Measurements from ENCODE around the gene TNRC6C. TPM values are rescaled to one million over a fixed set of nuclear protein-coding genes. Genes with fewer than 3 reads are reported as not detected.

TNRC6C gene
- total RNA-seq, 1 donor from 2014 or later, result 22.4 TPM

DNA sequence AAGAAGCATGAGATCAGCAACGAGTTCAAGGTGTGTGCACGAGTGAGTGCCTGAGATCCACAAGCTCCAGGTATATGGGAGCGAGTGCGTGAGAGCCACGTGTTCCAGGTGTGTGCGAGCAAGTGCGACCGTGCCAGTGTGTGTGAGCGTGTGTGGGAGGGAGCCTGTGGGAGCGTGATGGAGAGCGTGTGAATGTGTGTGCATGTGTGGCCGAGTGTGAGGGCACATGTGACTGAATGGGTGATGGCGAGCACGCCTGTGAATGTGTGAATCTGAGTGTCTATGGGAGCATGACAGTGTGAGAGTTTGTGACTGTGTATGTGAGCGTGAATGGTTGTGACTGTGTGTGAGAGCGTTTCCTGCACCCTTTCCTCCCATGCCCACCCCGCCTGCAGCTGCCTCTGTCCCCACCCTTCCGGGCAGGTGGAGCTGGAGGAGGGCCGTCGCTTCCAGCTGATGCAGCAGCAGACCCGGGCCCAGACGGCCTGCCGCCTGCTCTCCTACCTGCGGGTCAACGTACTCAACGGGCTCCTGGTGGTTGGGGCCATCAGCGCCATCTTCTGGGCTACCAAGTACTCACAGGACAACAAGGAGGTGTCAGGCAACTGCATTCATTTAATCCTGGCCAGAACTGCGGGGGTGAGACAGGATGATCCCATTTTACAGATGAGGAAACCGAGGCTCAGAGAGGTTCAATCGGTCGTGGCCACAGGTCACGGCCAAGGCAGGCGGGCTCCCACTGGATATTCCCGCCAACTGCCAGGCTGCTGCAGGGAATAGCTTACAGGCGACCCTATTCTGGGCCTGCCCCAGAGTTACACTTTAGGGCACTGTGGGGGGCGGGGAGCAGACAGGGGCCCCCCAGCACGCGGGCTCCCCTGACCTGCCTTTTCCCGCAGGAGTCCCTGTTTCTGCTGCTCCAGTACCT is 175.7 kb downstream of the TNRC6C start:
- ATAC-seq (no peak), DNase-seq (peak; percentile 80)
- TF ChIP-seq, protein P1, sequence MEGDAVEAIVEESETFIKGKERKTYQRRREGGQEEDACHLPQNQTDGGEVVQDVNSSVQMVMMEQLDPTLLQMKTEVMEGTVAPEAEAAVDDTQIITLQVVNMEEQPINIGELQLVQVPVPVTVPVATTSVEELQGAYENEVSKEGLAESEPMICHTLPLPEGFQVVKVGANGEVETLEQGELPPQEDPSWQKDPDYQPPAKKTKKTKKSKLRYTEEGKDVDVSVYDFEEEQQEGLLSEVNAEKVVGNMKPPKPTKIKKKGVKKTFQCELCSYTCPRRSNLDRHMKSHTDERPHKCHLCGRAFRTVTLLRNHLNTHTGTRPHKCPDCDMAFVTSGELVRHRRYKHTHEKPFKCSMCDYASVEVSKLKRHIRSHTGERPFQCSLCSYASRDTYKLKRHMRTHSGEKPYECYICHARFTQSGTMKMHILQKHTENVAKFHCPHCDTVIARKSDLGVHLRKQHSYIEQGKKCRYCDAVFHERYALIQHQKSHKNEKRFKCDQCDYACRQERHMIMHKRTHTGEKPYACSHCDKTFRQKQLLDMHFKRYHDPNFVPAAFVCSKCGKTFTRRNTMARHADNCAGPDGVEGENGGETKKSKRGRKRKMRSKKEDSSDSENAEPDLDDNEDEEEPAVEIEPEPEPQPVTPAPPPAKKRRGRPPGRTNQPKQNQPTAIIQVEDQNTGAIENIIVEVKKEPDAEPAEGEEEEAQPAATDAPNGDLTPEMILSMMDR (IDR thresholded peaks at IDR 0.05), result peak; percentile 56
- Histone ChIP-seq H3K36me3 (peaks cover 17% of the 10 kb centered on the region), H3K9me3 (no peaks in the 10 kb centered on the region), H3K27me3 (ENCODE audit: low read depth) (no peaks in the 10 kb centered on the region), H3K4me3 (no peak overlapping the region), H3K4me1 (peaks cover 59% of the 10 kb centered on the region), H3K27ac (no peak overlapping the region)
- intact Hi-C loops (cut with DNase I), result no loop called here

DNA sequence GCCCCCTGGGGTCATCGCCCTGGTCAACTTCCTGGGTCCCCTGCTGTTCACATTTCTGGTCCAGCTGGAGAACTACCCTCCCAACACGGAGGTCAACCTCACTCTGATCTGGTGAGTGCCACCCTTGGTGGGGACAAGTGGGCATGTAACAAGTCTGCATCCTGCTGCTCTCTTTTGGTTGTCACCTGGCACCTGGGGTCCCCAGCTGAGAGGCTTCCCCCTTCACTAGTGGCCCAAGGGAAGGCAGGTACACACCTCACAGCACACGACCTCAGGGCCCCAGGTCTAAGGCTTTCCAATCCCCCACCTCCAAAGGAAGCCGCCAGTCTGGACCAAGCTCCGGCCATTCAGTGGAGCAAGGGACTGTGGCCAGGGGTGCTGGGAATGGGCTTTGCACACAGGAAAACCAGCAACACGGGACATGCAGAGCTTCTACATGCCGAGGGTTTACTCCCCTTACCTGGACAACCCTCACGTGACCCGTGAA is 176.4 kb downstream of the TNRC6C start:
- intact Hi-C loops (cut with DNase I), result no loop called here

DNA sequence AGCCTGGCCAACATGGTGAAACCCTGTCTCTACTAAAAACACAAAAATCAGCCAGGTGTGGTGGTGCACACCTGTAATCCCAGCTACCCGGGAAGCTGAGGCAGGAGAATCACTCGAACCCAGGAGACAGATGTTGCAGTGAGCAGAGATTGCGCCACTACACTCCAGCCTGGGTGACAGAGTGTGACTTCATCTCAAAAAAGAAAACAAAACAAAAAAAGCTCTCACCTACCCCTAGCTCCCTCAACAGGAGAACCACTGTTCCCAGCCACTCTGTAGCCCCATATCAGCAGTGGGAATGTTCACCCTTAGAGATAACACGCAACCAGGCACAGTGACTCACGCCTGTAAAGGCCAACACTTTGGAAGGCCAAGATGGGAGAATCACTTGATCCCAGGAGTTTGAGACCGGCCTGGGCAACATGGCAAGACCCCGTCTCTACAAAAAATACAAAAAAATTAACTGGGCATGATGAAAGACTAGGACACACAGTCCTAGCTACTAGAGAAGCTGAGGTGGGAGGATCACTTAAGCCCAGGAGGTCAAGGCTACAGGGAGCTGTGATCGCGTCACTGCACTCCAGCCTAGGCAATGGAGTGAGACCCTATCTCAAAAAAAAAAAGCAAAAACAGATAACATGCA is 177.5 kb downstream of the TNRC6C start:
- Histone ChIP-seq H3K27ac (no peak overlapping the region), H3K4me3 (no peak overlapping the region), H3K4me1 (peaks cover 53% of the 10 kb centered on the region), H3K36me3 (peaks cover 17% of the 10 kb centered on the region), H3K9me3 (no peaks in the 10 kb centered on the region), H3K27me3 (ENCODE audit: low read depth) (no peaks in the 10 kb centered on the region)
- ATAC-seq (no peak), DNase-seq (no peak)
- TF ChIP-seq, protein P1 (IDR thresholded peaks at IDR 0.05), result no peak
- intact Hi-C loops (cut with DNase I), result no loop called here

More for the DNA sequence above, 176.4 kb downstream of the TNRC6C start:
- H3K36me3 ChIP-seq, result peaks cover 17% of the 10 kb centered on the region
- DNase-seq (no peak), ATAC-seq (no peak)
- no peaks in the 10 kb centered on the region for H3K27me3 ChIP-seq (ENCODE audit: low read depth)
- H3K9me3 ChIP-seq, result no peaks in the 10 kb centered on the region
- H3K4me1 ChIP-seq, result peaks cover 55% of the 10 kb centered on the region
- H3K4me3 ChIP-seq, result no peak overlapping the region
- no peak overlapping the region for H3K27ac ChIP-seq
- TF ChIP-seq, protein P1 (IDR thresholded peaks at IDR 0.05), result no peak

DNA sequence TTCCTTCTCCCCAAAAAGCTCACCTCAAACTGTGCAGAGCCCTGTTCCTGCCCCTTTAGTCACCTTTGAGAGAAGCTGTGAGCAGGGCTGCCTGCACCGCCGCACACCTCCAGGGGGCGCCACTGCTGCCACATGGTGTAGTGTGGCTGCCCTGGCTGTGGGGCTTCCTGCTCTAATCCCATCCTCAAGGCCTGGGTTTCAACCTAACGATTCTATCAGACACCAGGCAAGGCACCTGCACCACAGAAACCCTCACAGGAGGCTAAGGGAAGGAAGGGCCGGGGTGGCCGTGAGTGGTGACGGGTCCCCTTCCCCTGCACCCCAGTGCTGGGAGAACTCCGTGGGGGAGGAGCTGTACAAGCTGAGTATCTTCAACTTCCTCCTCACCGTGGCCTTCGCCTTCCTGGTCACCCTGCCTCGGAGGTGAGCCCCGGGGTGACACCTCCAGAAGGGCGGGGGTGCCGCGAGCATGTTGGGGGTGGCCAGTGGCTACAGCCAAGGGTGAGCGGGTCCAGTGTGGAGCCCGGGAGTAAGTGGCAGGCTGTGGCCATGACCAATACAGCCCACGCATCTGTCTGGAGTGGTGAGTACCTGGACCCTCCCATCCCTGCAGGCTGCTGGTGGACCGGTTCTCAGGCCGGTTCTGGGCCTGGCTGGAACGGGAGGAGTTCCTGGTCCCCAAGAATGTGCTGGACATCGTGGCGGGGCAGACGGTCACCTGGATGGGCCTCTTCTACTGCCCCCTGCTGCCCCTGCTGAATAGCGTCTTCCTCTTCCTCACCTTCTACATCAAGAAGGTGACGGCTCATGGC is 179.1 kb downstream of the TNRC6C start:
- Histone ChIP-seq H3K27me3 (ENCODE audit: low read depth) (no peaks in the 10 kb centered on the region), H3K4me1 (peaks cover 53% of the 10 kb centered on the region), H3K27ac (no peak overlapping the region), H3K9me3 (no peaks in the 10 kb centered on the region), H3K36me3 (peaks cover 17% of the 10 kb centered on the region), H3K4me3 (no peak overlapping the region)
- DNase-seq (no peak), ATAC-seq (no peak)
- intact Hi-C loops (cut with DNase I), result no loop called here
- TF ChIP-seq, protein P1 (IDR thresholded peaks at IDR 0.05), result peak; percentile 37
